GM10248 (cell line): ENCODE results near the gene GP1BB.

ENCODE experiments used
- CTCF ChIA-PET: fragments of 300-600 bp; sonication (Branson Sonifier 250); formaldehyde crosslinking; extraction: SDS; loops from one replicate; lab custom pipeline; 2021; ENCODE audit warnings: antibody characterized with exemption; lab: Yijun Ruan, JAX
- POLR2A ChIA-PET: fragments of 350-650 bp; sonication (Branson Sonifier 250); formaldehyde crosslinking; extraction: SDS; loops from one replicate; lab custom pipeline; 2020; ENCODE audit warnings: antibody characterized with exemption; lab: Yijun Ruan, JAX
- DNase-seq: peaks from one replicate; pipeline ENCODE4 v3.0.0; 2012; ENCODE audit errors: extremely low spot score
- CTCF ChIP-seq: IDR thresholded peaks from 2 replicates; pipeline ENCODE4 v1.5.1; 2012; ENCODE audit warnings: mild to moderate bottlenecking, low read depth; ENCODE audit errors: extremely low read depth, missing control alignments, control extremely low read depth

The GP1BB gene

GRCh38 chr22:19713650-19714311, 9.6 kb upstream of the GP1BB start:
- no peak for TF ChIP-seq CTCF
- CTCF ChIA-PET, result no interaction called here
- POLR2A ChIA-PET, result no interaction called here
- no peak for DNase-seq

- DNase-seq, result no peak
- POLR2A ChIA-PET, result no interaction called here
- CTCF ChIA-PET, result no interaction called here
- no peak for TF ChIP-seq CTCF
Measured at GRCh38 chr22:19714312-19715187, 8.8 kb upstream of the GP1BB start, which contains the start of gene SEPTIN5. Gene SEPTIN5, plus strand, starts transcription at chr22:19714503. Its CDS starts 86 bp downstream, at chr22:19714589.

GRCh38 chr22:19715188-19715930, 8.0 kb upstream of the GP1BB start:
- CTCF ChIA-PET, result interaction anchor here (2.6 kb wide), 1 partner anchor 16 kb away, joined by 16 read pairs; no protein-coding TSS in a partner anchor
- POLR2A ChIA-PET, result no interaction called here
- DNase-seq, result no peak
- no peak for TF ChIP-seq CTCF

- DNase-seq, result no peak
- ChIA-PET POLR2A (no interaction called here), CTCF (interaction anchor here (0.9 to 2.6 kb wide), 2 partner anchors 15 to 37 kb away, joined by 3 to 16 read pairs; no protein-coding TSS in a partner anchor)
- no peak for TF ChIP-seq CTCF
Measured at GRCh38 chr22:19716041-19716828, 7.1 kb upstream of the GP1BB start.

- ChIA-PET CTCF (interaction anchor here (0.9 to 2.6 kb wide), 3 partner anchors 14 to 193 kb away, joined by 3 to 16 read pairs (median 5); no protein-coding TSS in a partner anchor), POLR2A (interaction anchor here (0.5 kb wide), 1 partner anchor 1995 kb away, joined by 3 read pairs; no protein-coding TSS in a partner anchor)
- TF ChIP-seq CTCF, result no peak
- DNase-seq, result no peak
Measured at GRCh38 chr22:19716829-19717105, 6.6 kb upstream of the GP1BB start.
